Measurements from ENCODE around the gene CDC16. TPM values are rescaled to one million over a fixed set of nuclear protein-coding genes. Genes with fewer than 3 reads are reported as not detected.

CDC16 gene
- total and polyA plus RNA-seq, 9 of the 15 experiments (the other 6 are each of a cell fraction or from before 2014, with no cell fraction given) = 23.2 to 102 (median 51.6) TPM

GRCh38 chr13:114311387-114311786 is 76.7 kb downstream of the CDC16 start (continued):
- TF ChIP-seq GABPB2 (CRISPR knock-in tag; conservative IDR thresholded peaks at IDR 0.05) (no peak), ATF7 (IDR thresholded peaks at IDR 0.05) (no peak), VEZF1 (CRISPR knock-in tag; IDR thresholded peaks at IDR 0.05) (no peak), E2F4 (CRISPR knock-in tag; IDR thresholded peaks at IDR 0.05; ENCODE audit: low read depth) (no peak), RHOXF2B (CRISPR knock-in tag; conservative IDR thresholded peaks at IDR 0.05) (no peak), ZBTB17 (CRISPR knock-in tag; IDR thresholded peaks at IDR 0.05) (no peak), ZNF449 (CRISPR knock-in tag; IDR thresholded peaks at IDR 0.05) (no peak), POLR2H (tag; IDR thresholded peaks at IDR 0.05; ENCODE audit: low read depth) (no peak), CTCFL (IDR thresholded peaks at IDR 0.05; ENCODE audit: borderline replicate concordance, insufficient read depth, low read depth, low read length, poor library complexity, severe bottlenecking) (no peak), HDAC8 (tag; IDR thresholded peaks at IDR 0.05) (no peak)
- TF ChIP-seq, protein P1, sequence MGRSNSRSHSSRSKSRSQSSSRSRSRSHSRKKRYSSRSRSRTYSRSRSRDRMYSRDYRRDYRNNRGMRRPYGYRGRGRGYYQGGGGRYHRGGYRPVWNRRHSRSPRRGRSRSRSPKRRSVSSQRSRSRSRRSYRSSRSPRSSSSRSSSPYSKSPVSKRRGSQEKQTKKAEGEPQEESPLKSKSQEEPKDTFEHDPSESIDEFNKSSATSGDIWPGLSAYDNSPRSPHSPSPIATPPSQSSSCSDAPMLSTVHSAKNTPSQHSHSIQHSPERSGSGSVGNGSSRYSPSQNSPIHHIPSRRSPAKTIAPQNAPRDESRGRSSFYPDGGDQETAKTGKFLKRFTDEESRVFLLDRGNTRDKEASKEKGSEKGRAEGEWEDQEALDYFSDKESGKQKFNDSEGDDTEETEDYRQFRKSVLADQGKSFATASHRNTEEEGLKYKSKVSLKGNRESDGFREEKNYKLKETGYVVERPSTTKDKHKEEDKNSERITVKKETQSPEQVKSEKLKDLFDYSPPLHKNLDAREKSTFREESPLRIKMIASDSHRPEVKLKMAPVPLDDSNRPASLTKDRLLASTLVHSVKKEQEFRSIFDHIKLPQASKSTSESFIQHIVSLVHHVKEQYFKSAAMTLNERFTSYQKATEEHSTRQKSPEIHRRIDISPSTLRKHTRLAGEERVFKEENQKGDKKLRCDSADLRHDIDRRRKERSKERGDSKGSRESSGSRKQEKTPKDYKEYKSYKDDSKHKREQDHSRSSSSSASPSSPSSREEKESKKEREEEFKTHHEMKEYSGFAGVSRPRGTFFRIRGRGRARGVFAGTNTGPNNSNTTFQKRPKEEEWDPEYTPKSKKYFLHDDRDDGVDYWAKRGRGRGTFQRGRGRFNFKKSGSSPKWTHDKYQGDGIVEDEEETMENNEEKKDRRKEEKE (IDR thresholded peaks at IDR 0.05; ENCODE audit: borderline replicate concordance in 1 of 2, control insufficient read depth in 1 of 2, low read depth in 2 of 2, low read length in 1 of 2) = no peak
